Duodenal mucosa (tissue), 2 donors: ENCODE results near the gene NTN3.
"Not testable (repeated sequence)": the region's sequence is repeated elsewhere in the genome, so short reads cannot be mapped to it uniquely, and the experiment has no call there.

ENCODE experiments used
- H3K27ac ChIP-seq: one replicate; pipeline ENCODE4 v1.7.0; 2013; ENCODE audit warnings: low read depth, low read length
- H3K27me3 ChIP-seq, 2 donors: one replicate each; pipeline ENCODE4 v1.7.0; 2013; ENCODE audit warnings: low read length in 2 of 2, control low read depth in 1 of 2; ENCODE audit not compliant: insufficient read depth in 2 of 2, control insufficient read depth in 1 of 2
- H3K36me3 ChIP-seq, 2 donors: one replicate each; pipeline ENCODE4 v1.7.0; 2013; ENCODE audit warnings: low read length in 2 of 2, control low read depth in 1 of 2; ENCODE audit not compliant: insufficient read depth in 2 of 2, control insufficient read depth in 1 of 2
- H3K4me1 ChIP-seq, 2 donors: one replicate each; pipeline ENCODE4 v1.7.0; 2013; ENCODE audit warnings: low read length in 2 of 2, control low read depth in 1 of 2; ENCODE audit not compliant: insufficient read depth in 2 of 2, control insufficient read depth in 1 of 2
- H3K4me3 ChIP-seq, 2 donors: one replicate each; pipeline ENCODE4 v1.7.0; 2013; ENCODE audit warnings: low read length in 2 of 2, low read depth in 1 of 2
- H3K9ac ChIP-seq, 2 donors: one replicate each; pipeline ENCODE4 v1.7.0; 2013; ENCODE audit warnings: low read length in 2 of 2, low read depth in 1 of 2
- H3K9me3 ChIP-seq, 2 donors: one replicate each; pipeline ENCODE4 v1.7.0; 2013; ENCODE audit warnings: low read length in 2 of 2, control low read depth in 1 of 2; ENCODE audit not compliant: control insufficient read depth in 1 of 2

NTN3 gene

GRCh38 chr16:2441143-2441804, 29.8 kb upstream of the NTN3 start:
- not testable (repeated sequence) for H3K27ac ChIP-seq, H3K4me1 ChIP-seq, H3K4me3 ChIP-seq, H3K9ac ChIP-seq, H3K27me3 ChIP-seq, H3K9me3 ChIP-seq
- H3K36me3 ChIP-seq = peaks cover 0 to 54% of the 10 kb centered on the region in 2 donors

GRCh38 chr16:2443555-2443954, 27.5 kb upstream of the NTN3 start:
- H3K4me3 ChIP-seq = no peak overlapping the region
- no peaks in the 10 kb centered on the region for H3K4me1 ChIP-seq
- no peak overlapping the region for H3K27ac ChIP-seq
- no peaks in the 10 kb centered on the region for H3K27me3 ChIP-seq
- H3K36me3 ChIP-seq = peaks cover 0 to 48% of the 10 kb centered on the region in 2 donors
- no peaks in the 10 kb centered on the region for H3K9me3 ChIP-seq
- no peak overlapping the region for H3K9ac ChIP-seq

DNA sequence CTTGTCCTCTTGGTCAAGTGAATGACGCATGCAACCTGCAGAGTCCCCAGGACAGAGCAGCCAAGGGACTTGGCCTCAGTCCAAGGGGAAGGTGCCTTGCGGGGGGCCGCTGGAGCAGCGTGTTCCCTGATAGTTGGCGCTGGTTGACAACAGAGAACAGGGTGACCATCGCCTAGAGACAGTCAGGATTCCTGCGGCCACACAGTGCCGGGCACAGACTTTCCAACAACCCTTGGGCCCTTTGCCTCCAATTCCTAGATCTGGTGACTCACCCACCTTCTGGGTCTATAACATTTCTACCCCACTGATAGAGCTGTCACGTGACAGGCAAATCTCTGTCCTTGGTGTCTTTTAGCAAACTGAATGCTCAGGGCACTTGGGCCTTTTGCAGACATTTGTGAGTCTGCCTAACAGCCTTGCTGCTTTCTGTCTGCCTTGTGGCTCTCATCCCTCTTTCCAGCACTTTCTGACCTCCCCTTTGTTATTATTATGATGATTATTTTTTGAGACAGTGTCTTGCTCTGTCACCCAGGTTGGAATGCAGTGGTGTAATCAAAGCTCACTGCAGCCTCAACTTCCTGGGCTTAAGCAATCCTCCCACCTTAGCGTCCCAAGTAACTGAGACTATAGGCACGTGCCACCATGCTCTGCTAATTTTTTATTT, 23.0 kb upstream of the NTN3 start:
- H3K9me3 ChIP-seq = no peaks in the 10 kb centered on the region
- H3K36me3 ChIP-seq = peaks cover 11 to 60% of the 10 kb centered on the region in 2 donors
- H3K27ac ChIP-seq = no peak overlapping the region
- no peak overlapping the region for H3K4me3 ChIP-seq
- H3K9ac ChIP-seq = no peak overlapping the region
- no peaks in the 10 kb centered on the region for H3K4me1 ChIP-seq
- no peaks in the 10 kb centered on the region for H3K27me3 ChIP-seq

GRCh38 chr16:2449118-2449517, 22.0 kb upstream of the NTN3 start:
- H3K9ac ChIP-seq = no peak overlapping the region
- H3K4me1 ChIP-seq = no peaks in the 10 kb centered on the region
- peaks cover 11 to 63% of the 10 kb centered on the region in 2 donors for H3K36me3 ChIP-seq
- no peaks in the 10 kb centered on the region for H3K27me3 ChIP-seq
- H3K4me3 ChIP-seq = no peak overlapping the region
- no peak overlapping the region for H3K27ac ChIP-seq
- H3K9me3 ChIP-seq = no peaks in the 10 kb centered on the region

- H3K9ac ChIP-seq = no peak overlapping the region
- no peaks in the 10 kb centered on the region for H3K4me1 ChIP-seq
- no peak overlapping the region for H3K27ac ChIP-seq
- no peak overlapping the region for H3K4me3 ChIP-seq
- H3K9me3 ChIP-seq = no peaks in the 10 kb centered on the region
- peaks cover 11 to 60% of the 10 kb centered on the region in 2 donors for H3K36me3 ChIP-seq
- H3K27me3 ChIP-seq = no peaks in the 10 kb centered on the region
These were observed 20.6 kb upstream of the NTN3 start for GRCh38 chr16:2450535-2450934.

DNA sequence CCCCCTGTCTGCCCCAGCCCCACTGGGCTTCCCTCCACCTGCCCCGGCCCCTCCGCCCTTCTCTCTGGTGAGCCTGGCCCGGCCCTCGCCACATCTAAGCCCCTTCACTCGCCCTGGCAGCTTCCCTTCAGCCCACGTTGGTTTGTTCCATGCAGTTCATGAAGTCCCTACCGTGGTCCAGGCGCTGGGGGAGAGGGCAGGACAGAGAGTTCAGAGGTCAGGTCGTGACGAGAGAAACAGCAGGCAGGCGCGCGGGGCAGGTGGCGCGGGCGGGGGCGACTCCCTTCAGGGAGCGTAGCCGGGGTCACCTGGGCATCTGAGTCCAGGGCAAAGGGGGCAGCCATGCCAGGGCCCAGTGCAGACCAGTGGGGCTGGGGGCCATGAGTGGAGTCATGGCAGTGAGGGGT, 20.1 kb upstream of the NTN3 start:
- Histone ChIP-seq H3K4me1 (no peaks in the 10 kb centered on the region), H3K27ac (no peak overlapping the region), H3K9me3 (no peaks in the 10 kb centered on the region), H3K9ac (no peak overlapping the region), H3K4me3 (no peak overlapping the region), H3K27me3 (no peaks in the 10 kb centered on the region), H3K36me3 (peaks cover 11 to 62% of the 10 kb centered on the region in 2 donors)

- no peaks in the 10 kb centered on the region for H3K9me3 ChIP-seq
- H3K4me3 ChIP-seq = no peak overlapping the region
- no peak overlapping the region for H3K27ac ChIP-seq
- peaks cover 11 to 63% of the 10 kb centered on the region in 2 donors for H3K36me3 ChIP-seq
- H3K4me1 ChIP-seq = no peaks in the 10 kb centered on the region
- H3K9ac ChIP-seq = no peak overlapping the region
- no peaks in the 10 kb centered on the region for H3K27me3 ChIP-seq
These were observed 19.2 kb upstream of the NTN3 start for GRCh38 chr16:2451851-2452320.

- H3K27ac ChIP-seq = no peak overlapping the region
These were observed 18.4 kb upstream of the NTN3 start for GRCh38 chr16:2452650-2453049.

DNA sequence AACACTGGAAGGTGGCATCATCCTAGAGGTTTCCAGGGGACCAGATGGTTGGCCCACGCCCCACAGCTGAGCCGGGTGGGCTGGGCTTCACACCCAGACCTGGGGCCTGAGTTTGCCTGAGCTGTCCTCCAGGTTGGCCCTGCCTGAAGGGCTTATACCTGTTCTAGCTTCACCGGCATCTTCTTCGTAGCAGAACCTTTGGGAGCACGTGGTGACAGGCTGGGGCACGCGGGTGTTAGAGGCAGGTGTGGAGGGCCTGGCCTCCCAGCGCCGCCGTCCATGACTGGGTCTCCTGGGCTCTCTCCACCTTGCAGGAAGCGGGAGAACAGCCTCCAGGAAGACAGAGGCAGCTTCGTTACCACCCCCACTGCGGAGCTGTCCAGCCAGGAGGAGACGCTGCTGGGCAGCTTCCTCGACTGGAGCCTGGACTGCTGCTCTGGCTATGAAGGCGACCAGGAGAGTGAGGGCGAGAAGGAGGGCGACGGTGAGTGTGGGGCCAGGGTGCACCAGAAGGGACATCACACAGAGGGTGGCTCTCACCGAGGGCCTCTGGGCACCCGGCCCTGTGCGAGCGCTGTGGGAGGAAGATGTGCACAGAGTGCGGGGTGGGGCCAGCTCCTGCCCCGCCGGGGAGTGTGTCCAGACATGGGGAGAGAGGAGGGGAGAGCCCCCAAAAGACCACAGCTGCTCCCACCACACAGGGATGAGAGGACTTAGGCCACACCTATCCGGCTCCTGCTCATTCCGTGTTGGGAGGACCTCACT, 15.8 kb upstream of the NTN3 start:
- Histone ChIP-seq H3K27me3 (no peaks in the 10 kb centered on the region), H3K9ac (no peak overlapping the region), H3K27ac (no peak overlapping the region), H3K36me3 (peaks cover 4 to 50% of the 10 kb centered on the region in 2 donors), H3K4me1 (peaks cover 0 to 8% of the 10 kb centered on the region in 2 donors), H3K4me3 (no peak overlapping the region), H3K9me3 (no peaks in the 10 kb centered on the region)

More at GRCh38 chr16:2452650-2453049, 18.4 kb upstream of the NTN3 start:
- no peak overlapping the region for H3K4me3 ChIP-seq
- H3K9me3 ChIP-seq = no peaks in the 10 kb centered on the region
- H3K9ac ChIP-seq = no peak overlapping the region
- H3K36me3 ChIP-seq = peaks cover 11 to 67% of the 10 kb centered on the region in 2 donors
- no peaks in the 10 kb centered on the region for H3K4me1 ChIP-seq
- H3K27me3 ChIP-seq = no peaks in the 10 kb centered on the region

DNA sequence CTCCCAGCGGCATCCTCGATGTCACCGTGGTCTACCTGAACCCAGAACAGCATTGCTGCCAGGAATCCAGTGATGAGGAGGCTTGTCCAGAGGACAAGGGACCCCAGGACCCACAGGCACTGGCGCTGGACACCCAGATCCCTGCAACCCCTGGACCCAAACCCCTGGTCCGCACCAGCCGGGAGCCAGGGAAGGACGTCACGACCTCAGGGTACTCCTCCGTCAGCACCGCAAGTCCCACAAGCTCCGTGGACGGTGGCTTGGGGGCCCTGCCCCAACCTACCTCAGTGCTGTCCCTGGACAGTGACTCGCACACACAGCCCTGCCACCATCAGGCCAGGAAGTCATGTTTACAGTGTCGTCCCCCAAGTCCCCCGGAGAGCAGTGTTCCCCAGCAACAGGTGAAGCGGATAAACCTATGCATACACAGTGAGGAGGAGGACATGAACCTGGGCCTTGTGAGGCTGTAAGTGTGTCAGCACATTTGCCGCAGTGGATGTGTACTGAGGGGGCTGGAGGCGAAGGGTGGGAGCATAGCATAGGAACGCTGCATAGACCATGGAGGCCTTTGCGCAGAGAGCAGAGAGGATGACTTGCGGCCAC, 14.4 kb upstream of the NTN3 start:
- peaks cover 2 to 12% of the 10 kb centered on the region in 2 donors for H3K4me1 ChIP-seq
- no peak overlapping the region for H3K27ac ChIP-seq
- H3K4me3 ChIP-seq = no peak overlapping the region
- no peak overlapping the region for H3K9ac ChIP-seq
- no peaks in the 10 kb centered on the region for H3K27me3 ChIP-seq
- H3K36me3 ChIP-seq = peaks cover 4 to 46% of the 10 kb centered on the region in 2 donors
- no peaks in the 10 kb centered on the region for H3K9me3 ChIP-seq
